Measurements from ENCODE around the gene CAP1. TPM values are rescaled to one million over a fixed set of nuclear protein-coding genes. Genes with fewer than 3 reads are reported as not detected.

CAP1 gene
- total RNA-seq, 6 experiments from 2014 or later = 665 to 743 (median 688) TPM

DNA sequence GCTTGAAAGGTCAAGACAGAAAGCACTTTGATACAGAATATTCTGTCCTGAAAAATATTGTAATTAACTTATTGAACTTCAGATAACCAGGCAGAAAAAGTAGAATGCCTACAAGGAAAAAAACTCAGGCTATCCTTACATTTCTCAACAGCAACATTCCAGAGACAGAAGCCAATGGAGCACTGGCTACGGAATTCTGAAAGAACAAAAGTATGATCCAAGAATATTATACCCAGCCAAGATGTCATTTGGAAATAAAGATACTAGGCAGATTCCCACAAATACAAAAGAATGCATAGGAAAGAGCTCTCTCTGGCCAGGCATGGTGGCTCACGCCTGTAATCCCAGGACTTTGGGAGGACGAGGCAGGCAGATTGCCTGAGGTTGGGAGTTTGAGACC is 62.4 kb downstream of the CAP1 start:
- H3K27me3 Mint-ChIP-seq (ENCODE audit: insufficient read depth) = peaks cover 13% of the 10 kb centered on the region

GRCh38 chr1:40105028-40105427 is 64.5 kb downstream of the CAP1 start:
- no peak for DNase-seq
- Mint-ChIP-seq H3K9me3 (peaks cover 38% of the 10 kb centered on the region), H3K36me3 (ENCODE audit: low read depth) (peaks cover 29% of the 10 kb centered on the region), H3K4me3 (no peak overlapping the region), H3K27ac (no peak overlapping the region), H3K4me1 (ENCODE audit: low read depth) (no peaks in the 10 kb centered on the region), H3K27me3 (ENCODE audit: insufficient read depth) (peaks cover 13% of the 10 kb centered on the region)
- no peak for TF ChIP-seq CTCF (IDR thresholded peaks at IDR 0.05)

More for the DNA sequence above, 62.4 kb downstream of the CAP1 start:
- no peak for DNase-seq
- Mint-ChIP-seq H3K4me3 (no peak overlapping the region), H3K36me3 (ENCODE audit: low read depth) (peaks cover 17% of the 10 kb centered on the region), H3K4me1 (ENCODE audit: low read depth) (no peaks in the 10 kb centered on the region), H3K27ac (no peak overlapping the region), H3K9me3 (peaks cover 24% of the 10 kb centered on the region)
- TF ChIP-seq CTCF (IDR thresholded peaks at IDR 0.05) = no peak

DNA sequence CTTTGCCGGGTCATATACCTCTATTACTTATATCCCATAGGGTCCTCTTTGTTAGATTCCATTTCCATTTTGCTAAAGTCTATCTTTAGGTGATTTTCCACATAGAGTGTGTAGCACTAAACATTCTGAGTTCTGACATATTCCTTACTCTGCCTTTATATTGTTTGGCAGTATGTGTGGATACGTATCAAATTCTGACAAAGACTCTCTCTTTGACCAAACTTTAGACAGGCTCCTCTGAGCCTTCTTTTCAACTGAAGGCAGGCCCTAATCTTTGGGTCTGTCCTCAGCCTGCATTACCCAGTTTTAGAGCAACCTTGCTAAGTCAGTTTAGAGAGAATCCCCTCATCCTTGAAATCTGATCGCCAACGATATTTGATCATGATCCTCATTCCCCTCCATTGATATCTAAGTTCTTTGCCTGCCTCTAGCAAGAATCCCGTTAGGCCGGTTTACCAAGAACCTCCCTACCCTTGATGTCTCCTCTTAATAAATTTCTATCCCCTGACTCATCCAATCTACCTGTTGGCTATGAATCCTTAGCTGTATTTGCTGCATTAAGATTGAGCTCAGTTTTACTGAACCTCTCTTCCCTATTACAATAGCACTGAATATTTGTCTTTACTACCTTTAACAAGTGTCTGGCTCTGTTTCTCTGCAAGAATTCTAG is 66.9 kb downstream of the CAP1 start:
- DNase-seq = no peak
- Mint-ChIP-seq H3K36me3 (ENCODE audit: low read depth) (peaks cover 29% of the 10 kb centered on the region), H3K4me3 (no peak overlapping the region), H3K9me3 (peaks cover 43% of the 10 kb centered on the region), H3K27ac (no peak overlapping the region), H3K4me1 (ENCODE audit: low read depth) (no peaks in the 10 kb centered on the region), H3K27me3 (ENCODE audit: insufficient read depth) (peaks cover 21% of the 10 kb centered on the region)
- TF ChIP-seq CTCF (IDR thresholded peaks at IDR 0.05) = no peak

DNA sequence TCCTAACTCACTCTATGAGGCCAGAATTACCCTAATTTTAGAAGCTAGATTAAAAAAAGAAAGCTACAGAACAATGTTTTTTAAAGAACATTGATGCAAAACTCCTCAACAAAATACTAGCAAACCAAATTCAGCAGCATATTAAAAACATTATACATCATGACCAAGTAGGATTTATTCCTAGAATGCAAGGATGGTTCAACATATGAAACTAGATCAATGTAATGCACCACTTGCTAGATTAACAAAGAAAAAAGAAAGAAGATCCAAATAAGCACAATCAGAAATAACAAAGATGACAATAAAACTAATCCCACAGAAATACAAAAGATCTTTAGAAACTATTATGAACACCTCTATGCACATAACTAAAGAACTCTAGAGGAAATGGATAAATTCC is 69.9 kb downstream of the CAP1 start:
- H3K9me3 Mint-ChIP-seq = peaks cover 33% of the 10 kb centered on the region
- no peak for TF ChIP-seq CTCF (IDR thresholded peaks at IDR 0.05)
- no peaks in the 10 kb centered on the region for H3K4me1 Mint-ChIP-seq (ENCODE audit: low read depth)

GRCh38 chr1:40114400-40114799 is 73.9 kb downstream of the CAP1 start:
- H3K9me3 Mint-ChIP-seq = peaks cover 25% of the 10 kb centered on the region
- no peak overlapping the region for H3K4me3 Mint-ChIP-seq
- H3K36me3 Mint-ChIP-seq (ENCODE audit: low read depth) = peaks cover 9% of the 10 kb centered on the region
- peaks cover 36% of the 10 kb centered on the region for H3K27me3 Mint-ChIP-seq (ENCODE audit: insufficient read depth)
- TF ChIP-seq CTCF (IDR thresholded peaks at IDR 0.05) = no peak
- no peaks in the 10 kb centered on the region for H3K4me1 Mint-ChIP-seq (ENCODE audit: low read depth)
- DNase-seq = no peak
- H3K27ac Mint-ChIP-seq = no peak overlapping the region

More for the DNA sequence above, 69.9 kb downstream of the CAP1 start:
- no peak for DNase-seq
- Mint-ChIP-seq H3K27ac (no peak overlapping the region), H3K36me3 (ENCODE audit: low read depth) (peaks cover 22% of the 10 kb centered on the region), H3K27me3 (ENCODE audit: insufficient read depth) (peaks cover 22% of the 10 kb centered on the region), H3K4me3 (no peak overlapping the region)

Measured in HFFc6 (cell line).